ENCODE results near the gene RASGRF2.
"Not testable (repeated sequence)": the region's sequence is repeated elsewhere in the genome, so short reads cannot be mapped to it uniquely, and the experiment has no call there.

Gene RASGRF2

GRCh38 chr5:81251922-81252321 is 291.8 kb downstream of the RASGRF2 start:
- Histone ChIP-seq H3K27ac (no peak overlapping the region), H3K36me3 (ENCODE audit: insufficient read depth, low read length) (0 out of 2 replicates have a peak, but pooled peaks cover 9% of the 10 kb centered on the region), H3K9ac (ENCODE audit: insufficient read length) (no peak overlapping the region), H3K9me3 (ENCODE audit: low read depth, low read length) (no peaks in the 10 kb centered on the region), H3K4me3 (no peak overlapping the region)
- no peak for DNase-seq (ENCODE audit: low read depth, low spot score)
- TF ChIP-seq EZH2 (IDR thresholded peaks at IDR 0.05) (no peak), POLR2AphosphoS5 (IDR thresholded peaks at IDR 0.05; ENCODE audit: borderline replicate concordance, low read depth, low read length) (no peak), FOXP2 (optimal IDR thresholded peaks at IDR 0.05; ENCODE audit: control extremely low read depth, extremely low read length, insufficient read depth) (no peak)

- no peak for TF ChIP-seq EZH2 (IDR thresholded peaks at IDR 0.05)
- no peak overlapping the region for H3K27ac ChIP-seq
Observed at GRCh38 chr5:81252904-81253303, 292.7 kb downstream of the RASGRF2 start.

GRCh38 chr5:81253875-81254274 is 293.7 kb downstream of the RASGRF2 start:
- no peak for DNase-seq (ENCODE audit: low read depth, low spot score)
- TF ChIP-seq FOXP2 (optimal IDR thresholded peaks at IDR 0.05; ENCODE audit: control extremely low read depth, extremely low read length, insufficient read depth) (no peak), EZH2 (IDR thresholded peaks at IDR 0.05) (no peak), POLR2AphosphoS5 (IDR thresholded peaks at IDR 0.05; ENCODE audit: borderline replicate concordance, low read depth, low read length) (no peak)
- no peak overlapping the region for H3K4me3 ChIP-seq
- H3K9me3 ChIP-seq (ENCODE audit: low read depth, low read length): no peaks in the 10 kb centered on the region
- H3K36me3 ChIP-seq (ENCODE audit: insufficient read depth, low read length): 0 out of 2 replicates have a peak, but pooled peaks cover 9% of the 10 kb centered on the region
- H3K9ac ChIP-seq (ENCODE audit: insufficient read length): no peak overlapping the region
- no peak overlapping the region for H3K27ac ChIP-seq

More at GRCh38 chr5:81252904-81253303, 292.7 kb downstream of the RASGRF2 start:
- Histone ChIP-seq H3K36me3 (ENCODE audit: insufficient read depth, low read length) (0 out of 2 replicates have a peak, but pooled peaks cover 9% of the 10 kb centered on the region), H3K9ac (ENCODE audit: insufficient read length) (no peak overlapping the region), H3K9me3 (ENCODE audit: low read depth, low read length) (no peaks in the 10 kb centered on the region), H3K4me3 (no peak overlapping the region)
- DNase-seq (ENCODE audit: low read depth, low spot score): no peak

GRCh38 chr5:81254886-81255559 is 294.9 kb downstream of the RASGRF2 start:
- no peak overlapping the region for H3K4me3 ChIP-seq
- no peaks in the 10 kb centered on the region for H3K9me3 ChIP-seq (ENCODE audit: low read depth, low read length)
- no peak overlapping the region for H3K27ac ChIP-seq
- no peak for DNase-seq (ENCODE audit: low read depth, low spot score)
- H3K9ac ChIP-seq (ENCODE audit: insufficient read length): no peak overlapping the region
- H3K36me3 ChIP-seq (ENCODE audit: insufficient read depth, low read length): 0 out of 2 replicates have a peak, but pooled peaks cover 7% of the 10 kb centered on the region
- TF ChIP-seq EZH2 (IDR thresholded peaks at IDR 0.05) (no peak), POLR2AphosphoS5 (IDR thresholded peaks at IDR 0.05; ENCODE audit: borderline replicate concordance, low read depth, low read length) (no peak), FOXP2 (optimal IDR thresholded peaks at IDR 0.05; ENCODE audit: control extremely low read depth, extremely low read length, insufficient read depth) (no peak)

- TF ChIP-seq POLR2AphosphoS5 (IDR thresholded peaks at IDR 0.05; ENCODE audit: borderline replicate concordance, low read depth, low read length) (no peak), FOXP2 (optimal IDR thresholded peaks at IDR 0.05; ENCODE audit: control extremely low read depth, extremely low read length, insufficient read depth) (no peak), EZH2 (IDR thresholded peaks at IDR 0.05) (no peak)
- DNase-seq (ENCODE audit: low read depth, low spot score): no peak
- Histone ChIP-seq H3K36me3 (ENCODE audit: insufficient read depth, low read length) (no peaks in the 10 kb centered on the region), H3K9ac (ENCODE audit: insufficient read length) (no peak overlapping the region), H3K4me3 (no peak overlapping the region), H3K9me3 (ENCODE audit: low read depth, low read length) (no peaks in the 10 kb centered on the region), H3K27ac (no peak overlapping the region)
Observed at GRCh38 chr5:81256766-81257165, 296.6 kb downstream of the RASGRF2 start.

GRCh38 chr5:81262796-81263195 is 302.6 kb downstream of the RASGRF2 start:
- DNase-seq (ENCODE audit: low read depth, low spot score); H3K36me3 ChIP-seq (ENCODE audit: insufficient read depth, low read length); H3K4me3 ChIP-seq; H3K9me3 ChIP-seq (ENCODE audit: low read depth, low read length); H3K9ac ChIP-seq (ENCODE audit: insufficient read length); H3K27ac ChIP-seq: not testable (repeated sequence)

GRCh38 chr5:81265101-81265500 is 304.9 kb downstream of the RASGRF2 start:
- H3K27ac ChIP-seq: no peak overlapping the region
- H3K9ac ChIP-seq (ENCODE audit: insufficient read length): no peak overlapping the region
- H3K9me3 ChIP-seq (ENCODE audit: low read depth, low read length): no peaks in the 10 kb centered on the region
- DNase-seq (ENCODE audit: low read depth, low spot score): no peak
- no peaks in the 10 kb centered on the region for H3K36me3 ChIP-seq (ENCODE audit: insufficient read depth, low read length)
- TF ChIP-seq POLR2AphosphoS5 (IDR thresholded peaks at IDR 0.05; ENCODE audit: borderline replicate concordance, low read depth, low read length) (no peak), FOXP2 (optimal IDR thresholded peaks at IDR 0.05; ENCODE audit: control extremely low read depth, extremely low read length, insufficient read depth) (no peak), EZH2 (IDR thresholded peaks at IDR 0.05) (no peak)
- H3K4me3 ChIP-seq: no peak overlapping the region

- Histone ChIP-seq H3K9ac (ENCODE audit: insufficient read length) (no peak overlapping the region), H3K9me3 (ENCODE audit: low read depth, low read length) (no peaks in the 10 kb centered on the region), H3K36me3 (ENCODE audit: insufficient read depth, low read length) (no peaks in the 10 kb centered on the region), H3K27ac (peak overlapping the region; percentile 32; the same call in 1 of the 2 replicates), H3K4me3 (no peak overlapping the region)
- TF ChIP-seq FOXP2 (optimal IDR thresholded peaks at IDR 0.05; ENCODE audit: control extremely low read depth, extremely low read length, insufficient read depth) (no peak), EZH2 (IDR thresholded peaks at IDR 0.05) (no peak), POLR2AphosphoS5 (IDR thresholded peaks at IDR 0.05; ENCODE audit: borderline replicate concordance, low read depth, low read length) (no peak)
- DNase-seq (ENCODE audit: low read depth, low spot score): peak; percentile 39
Observed at GRCh38 chr5:81268521-81269196, 308.5 kb downstream of the RASGRF2 start.
